ENCODE data around the gene LSP1.

LSP1 gene

DNA sequence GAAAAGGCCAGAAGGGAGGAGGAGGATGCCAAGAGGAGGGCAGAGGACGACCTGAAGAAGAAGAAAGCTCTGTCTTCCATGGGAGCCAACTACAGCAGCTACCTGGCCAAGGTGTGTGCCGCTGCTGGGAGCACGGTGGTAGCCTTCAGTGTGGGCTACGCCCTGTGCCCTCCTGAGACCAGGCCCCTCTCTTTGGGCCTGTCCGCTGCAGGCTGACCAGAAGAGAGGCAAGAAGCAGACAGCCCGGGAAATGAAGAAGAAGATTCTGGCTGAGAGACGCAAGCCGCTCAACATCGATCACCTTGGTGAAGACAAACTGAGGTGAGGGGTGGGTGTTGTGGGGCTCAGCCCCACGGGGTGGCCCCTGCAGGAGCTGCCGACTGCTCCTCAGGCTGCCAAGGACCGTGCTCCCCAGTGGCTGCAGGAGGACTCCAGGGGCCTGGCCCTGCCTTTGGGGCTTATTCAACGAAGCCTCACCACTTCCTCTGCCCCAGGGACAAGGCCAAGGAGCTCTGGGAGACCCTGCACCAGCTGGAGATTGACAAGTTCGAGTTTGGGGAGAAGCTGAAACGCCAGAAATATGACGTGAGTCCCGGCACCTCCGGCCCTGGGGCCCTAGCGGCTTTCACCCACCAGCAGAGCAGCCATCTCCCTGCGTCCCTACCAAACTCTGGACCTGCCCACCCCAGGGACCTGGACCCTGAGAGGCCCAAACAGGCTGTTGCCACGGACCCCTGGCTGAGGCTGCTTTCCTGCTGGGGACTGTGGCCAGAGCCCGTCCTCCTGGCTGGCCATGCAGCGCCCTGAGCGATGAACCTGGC lies 81.7 kb downstream of the LSP1 start:
- no peaks in the 10 kb centered on the region for H4K20me1 ChIP-seq (ENCODE audit: insufficient read depth, low read length)
- TF ChIP-seq EZH2 (optimal IDR thresholded peaks at IDR 0.05; ENCODE audit: low read depth, low read length), result no peak
- TF ChIP-seq, protein P1, sequence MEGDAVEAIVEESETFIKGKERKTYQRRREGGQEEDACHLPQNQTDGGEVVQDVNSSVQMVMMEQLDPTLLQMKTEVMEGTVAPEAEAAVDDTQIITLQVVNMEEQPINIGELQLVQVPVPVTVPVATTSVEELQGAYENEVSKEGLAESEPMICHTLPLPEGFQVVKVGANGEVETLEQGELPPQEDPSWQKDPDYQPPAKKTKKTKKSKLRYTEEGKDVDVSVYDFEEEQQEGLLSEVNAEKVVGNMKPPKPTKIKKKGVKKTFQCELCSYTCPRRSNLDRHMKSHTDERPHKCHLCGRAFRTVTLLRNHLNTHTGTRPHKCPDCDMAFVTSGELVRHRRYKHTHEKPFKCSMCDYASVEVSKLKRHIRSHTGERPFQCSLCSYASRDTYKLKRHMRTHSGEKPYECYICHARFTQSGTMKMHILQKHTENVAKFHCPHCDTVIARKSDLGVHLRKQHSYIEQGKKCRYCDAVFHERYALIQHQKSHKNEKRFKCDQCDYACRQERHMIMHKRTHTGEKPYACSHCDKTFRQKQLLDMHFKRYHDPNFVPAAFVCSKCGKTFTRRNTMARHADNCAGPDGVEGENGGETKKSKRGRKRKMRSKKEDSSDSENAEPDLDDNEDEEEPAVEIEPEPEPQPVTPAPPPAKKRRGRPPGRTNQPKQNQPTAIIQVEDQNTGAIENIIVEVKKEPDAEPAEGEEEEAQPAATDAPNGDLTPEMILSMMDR (IDR thresholded peaks at IDR 0.05; ENCODE audit: low read length), result no peak
- no peak for TF ChIP-seq EZH2phosphoT487 (IDR thresholded peaks at IDR 0.05; ENCODE audit: low read length)
- H3K9me3 ChIP-seq (replicated peaks; ENCODE audit: insufficient read depth, low read length), result no peaks in the 10 kb centered on the region
- no peaks in the 10 kb centered on the region for H3K79me2 ChIP-seq (ENCODE audit: low read length)
- no peak overlapping the region for H3K9ac ChIP-seq (ENCODE audit: low read length)
- no peak overlapping the region for H3K4me3 ChIP-seq (ENCODE audit: low read length)
- no peak for DNase-seq
- no peaks in the 10 kb centered on the region for H3K9me2 ChIP-seq (replicated peaks; ENCODE audit: insufficient read depth, low read length)
- no peaks in the 10 kb centered on the region for H3F3A ChIP-seq (ENCODE audit: insufficient read depth, low read length)
- H3K27ac ChIP-seq (ENCODE audit: low read length), result no peak overlapping the region
- no peak overlapping the region for H2AFZ ChIP-seq (ENCODE audit: low read length)
- peaks cover 96% of the 10 kb centered on the region for H3K27me3 ChIP-seq (replicated peaks; ENCODE audit: insufficient read depth, low read length)
- H3K36me3 ChIP-seq (replicated peaks; ENCODE audit: insufficient read depth, low read length), result no peaks in the 10 kb centered on the region
- H3K4me1 ChIP-seq (ENCODE audit: low read length), result no peaks in the 10 kb centered on the region
- H3K4me2 ChIP-seq (ENCODE audit: low read depth, low read length), result no peak overlapping the region

DNA sequence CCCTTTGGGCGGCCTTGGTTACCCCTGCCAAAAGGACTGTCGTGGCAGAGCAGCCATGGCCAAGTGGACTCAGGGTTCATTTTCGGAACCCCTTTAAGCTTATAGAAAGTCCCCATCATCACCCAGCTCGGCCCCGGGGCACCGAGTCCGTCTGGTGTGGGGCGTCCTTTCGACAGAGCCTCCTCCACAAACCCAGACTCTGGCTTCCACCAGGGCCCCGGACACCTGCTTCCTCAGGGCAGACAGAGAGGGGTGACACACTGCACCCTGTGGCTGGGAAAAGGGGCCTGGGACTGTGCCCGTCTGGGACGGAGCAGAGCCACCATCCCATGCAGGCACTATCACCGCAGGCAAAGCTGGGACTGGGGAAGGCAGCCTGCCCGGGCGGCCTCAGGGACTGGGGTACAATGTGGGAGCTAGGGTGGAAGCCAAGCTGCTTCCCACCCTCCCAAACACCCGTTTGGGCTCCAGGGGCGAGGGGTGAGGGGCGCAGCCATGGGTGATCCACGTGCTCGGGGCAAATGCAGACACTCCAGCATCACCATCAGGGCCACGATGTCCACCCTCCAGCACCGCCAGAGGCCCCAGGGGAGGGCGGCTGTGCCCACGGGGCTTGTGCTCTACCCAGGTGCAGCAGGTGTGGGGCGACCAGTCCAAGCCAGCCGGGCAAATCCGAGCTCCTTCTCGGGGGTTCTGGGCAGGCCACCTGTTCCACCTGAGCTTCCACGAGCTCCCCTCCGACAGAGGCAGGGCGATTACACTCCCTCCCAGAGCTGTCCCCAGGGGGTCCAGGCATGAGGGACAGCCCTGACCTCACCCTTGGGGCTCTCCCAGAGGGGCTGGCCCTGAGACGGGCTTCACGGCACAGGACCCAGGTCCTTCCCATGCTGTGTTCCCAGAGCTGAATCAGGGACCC lies 82.5 kb downstream of the LSP1 start:
- H3K27me3 ChIP-seq (replicated peaks; ENCODE audit: insufficient read depth, low read length), result peaks cover 92% of the 10 kb centered on the region
- no peaks in the 10 kb centered on the region for H3K9me3 ChIP-seq (replicated peaks; ENCODE audit: insufficient read depth, low read length)
- no peaks in the 10 kb centered on the region for H3K4me1 ChIP-seq (ENCODE audit: low read length)
- H2AFZ ChIP-seq (ENCODE audit: low read length), result no peak overlapping the region
- no peaks in the 10 kb centered on the region for H3K9me2 ChIP-seq (replicated peaks; ENCODE audit: insufficient read depth, low read length)
- H3K4me2 ChIP-seq (ENCODE audit: low read depth, low read length), result no peak overlapping the region
- no peaks in the 10 kb centered on the region for H3F3A ChIP-seq (ENCODE audit: insufficient read depth, low read length)
- no peaks in the 10 kb centered on the region for H3K36me3 ChIP-seq (replicated peaks; ENCODE audit: insufficient read depth, low read length)
- no peak overlapping the region for H3K9ac ChIP-seq (ENCODE audit: low read length)
- H3K4me3 ChIP-seq (ENCODE audit: low read length), result no peak overlapping the region
- no peak for DNase-seq
- TF ChIP-seq EZH2phosphoT487 (IDR thresholded peaks at IDR 0.05; ENCODE audit: low read length) (no peak), EZH2 (optimal IDR thresholded peaks at IDR 0.05; ENCODE audit: low read depth, low read length) (no peak)
- TF ChIP-seq, protein P1 (IDR thresholded peaks at IDR 0.05; ENCODE audit: low read length), result no peak
- no peak overlapping the region for H3K27ac ChIP-seq (ENCODE audit: low read length)
- H3K79me2 ChIP-seq (ENCODE audit: low read length), result no peaks in the 10 kb centered on the region
- H4K20me1 ChIP-seq (ENCODE audit: insufficient read depth, low read length), result no peaks in the 10 kb centered on the region

DNA sequence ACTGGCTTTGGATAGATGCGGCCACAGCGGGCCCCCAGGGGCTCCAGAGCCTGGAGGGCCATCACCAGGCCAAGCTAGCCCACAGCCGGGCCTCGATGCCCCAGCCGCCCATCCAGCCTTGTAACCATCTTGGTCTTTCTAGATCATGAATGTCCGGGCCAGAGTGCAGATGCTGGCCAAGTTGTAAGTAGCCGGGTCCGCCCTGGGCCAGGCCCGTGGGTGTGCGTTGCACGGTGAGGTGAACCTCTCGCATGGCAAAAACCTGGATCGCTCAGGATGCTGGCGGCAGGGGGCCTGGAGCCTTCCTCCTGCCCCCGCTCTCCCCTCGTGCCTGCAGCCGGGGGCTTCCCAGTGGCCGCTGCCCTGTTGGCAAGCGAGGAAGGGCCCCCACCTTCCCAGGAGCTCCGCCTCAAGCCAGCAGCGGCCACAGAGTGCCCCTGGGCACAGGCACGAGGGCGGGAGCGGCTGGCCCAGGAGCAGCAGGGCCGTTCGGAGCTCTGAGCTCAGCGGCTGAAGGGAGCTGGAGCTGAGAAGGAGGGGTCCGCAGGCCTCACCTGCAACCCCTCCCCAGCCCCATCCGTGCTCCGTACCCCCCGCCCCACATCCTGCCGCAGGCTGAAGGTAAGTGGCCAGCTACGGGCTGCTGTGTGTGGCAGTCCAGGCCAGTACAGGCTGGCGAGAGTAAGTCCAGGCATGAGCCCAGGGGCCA lies 83.3 kb downstream of the LSP1 start:
- no peak overlapping the region for H3K4me3 ChIP-seq (ENCODE audit: low read length)
- TF ChIP-seq EZH2 (optimal IDR thresholded peaks at IDR 0.05; ENCODE audit: low read depth, low read length) (no peak), EZH2phosphoT487 (IDR thresholded peaks at IDR 0.05; ENCODE audit: low read length) (no peak)
- TF ChIP-seq, protein P1 (IDR thresholded peaks at IDR 0.05; ENCODE audit: low read length), result no peak
- no peaks in the 10 kb centered on the region for H3K9me2 ChIP-seq (replicated peaks; ENCODE audit: insufficient read depth, low read length)
- H3K79me2 ChIP-seq (ENCODE audit: low read length), result no peaks in the 10 kb centered on the region
- peaks cover 90% of the 10 kb centered on the region for H3K27me3 ChIP-seq (replicated peaks; ENCODE audit: insufficient read depth, low read length)
- no peaks in the 10 kb centered on the region for H3F3A ChIP-seq (ENCODE audit: insufficient read depth, low read length)
- H3K4me1 ChIP-seq (ENCODE audit: low read length), result no peaks in the 10 kb centered on the region
- H4K20me1 ChIP-seq (ENCODE audit: insufficient read depth, low read length), result no peaks in the 10 kb centered on the region
- H3K9ac ChIP-seq (ENCODE audit: low read length), result no peak overlapping the region
- no peak overlapping the region for H3K4me2 ChIP-seq (ENCODE audit: low read depth, low read length)
- no peak for DNase-seq
- no peak overlapping the region for H3K27ac ChIP-seq (ENCODE audit: low read length)
- H3K36me3 ChIP-seq (replicated peaks; ENCODE audit: insufficient read depth, low read length), result no peaks in the 10 kb centered on the region
- H2AFZ ChIP-seq (ENCODE audit: low read length), result no peak overlapping the region
- H3K9me3 ChIP-seq (replicated peaks; ENCODE audit: insufficient read depth, low read length), result no peaks in the 10 kb centered on the region

Data from MM.1S (cell line).